Omental fat pad (tissue), 4 donors: ENCODE measurements around the gene CCDC183. TPM values are rescaled to one million over a fixed set of nuclear protein-coding genes. Genes with fewer than 3 reads are reported as not detected.
"Not testable (repeated sequence)": the region's sequence is repeated elsewhere in the genome, so short reads cannot be mapped to it uniquely, and the experiment has no call there.

Source experiments
- ATAC-seq: fragments of 150-250 bp; one replicate; pipeline ENCODE4 v1.9.1; 2016; ENCODE audit warnings: mild to moderate bottlenecking, moderate library complexity; ENCODE audit not compliant: low FRiP score
- DNase-seq: peaks from one replicate; pipeline ENCODE4 v3.0.0-alpha.2; 2019; ENCODE audit warnings: low spot score
- total RNA-seq, 4 donors: library from RNA; depleted of rRNA; stranded (reverse); fragments of >200 nt; gene quantifications; one replicate each; pipeline ENCODE4 v1.1.0, GENCODE V29; 2016
- TF ChIP-seq, protein P1 (sequence below), 3 donors: fragments of 450-650 bp; IDR thresholded peaks; one replicate each; pipeline ENCODE4 v1.5.1; 2016 to 2017; ENCODE audit warnings: antibody characterized with exemption in 3 of 3, mild to moderate bottlenecking in 3 of 3, moderate library complexity in 2 of 3

The CCDC183 gene
- total RNA-seq, 4 donors from 2014 or later: 1.5 to 2.8 (median 1.9) TPM

DNA sequence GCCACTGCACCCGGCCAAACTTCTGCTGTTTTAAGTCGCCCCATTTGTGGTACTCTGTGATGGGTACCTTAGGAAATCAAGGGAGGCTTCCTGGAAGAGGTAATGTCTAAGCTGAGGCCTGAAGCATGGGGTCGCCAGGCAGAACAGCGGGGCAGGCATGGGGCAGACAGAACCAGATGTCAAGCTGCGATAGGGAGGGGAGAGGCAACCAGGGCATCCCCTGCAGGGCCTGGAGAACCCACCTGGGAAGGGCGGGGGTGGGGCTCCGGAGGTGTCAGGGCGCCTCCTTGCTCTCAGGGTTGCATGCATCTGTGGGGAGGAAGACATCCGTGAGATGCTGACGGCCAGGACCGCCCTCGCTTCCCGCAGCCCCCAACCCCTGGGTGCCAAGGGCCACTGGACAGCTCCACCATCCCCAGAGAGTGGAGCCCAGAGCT, 34.6 kb upstream of the CCDC183 start:
- no peak for DNase-seq
- TF ChIP-seq, protein P1, sequence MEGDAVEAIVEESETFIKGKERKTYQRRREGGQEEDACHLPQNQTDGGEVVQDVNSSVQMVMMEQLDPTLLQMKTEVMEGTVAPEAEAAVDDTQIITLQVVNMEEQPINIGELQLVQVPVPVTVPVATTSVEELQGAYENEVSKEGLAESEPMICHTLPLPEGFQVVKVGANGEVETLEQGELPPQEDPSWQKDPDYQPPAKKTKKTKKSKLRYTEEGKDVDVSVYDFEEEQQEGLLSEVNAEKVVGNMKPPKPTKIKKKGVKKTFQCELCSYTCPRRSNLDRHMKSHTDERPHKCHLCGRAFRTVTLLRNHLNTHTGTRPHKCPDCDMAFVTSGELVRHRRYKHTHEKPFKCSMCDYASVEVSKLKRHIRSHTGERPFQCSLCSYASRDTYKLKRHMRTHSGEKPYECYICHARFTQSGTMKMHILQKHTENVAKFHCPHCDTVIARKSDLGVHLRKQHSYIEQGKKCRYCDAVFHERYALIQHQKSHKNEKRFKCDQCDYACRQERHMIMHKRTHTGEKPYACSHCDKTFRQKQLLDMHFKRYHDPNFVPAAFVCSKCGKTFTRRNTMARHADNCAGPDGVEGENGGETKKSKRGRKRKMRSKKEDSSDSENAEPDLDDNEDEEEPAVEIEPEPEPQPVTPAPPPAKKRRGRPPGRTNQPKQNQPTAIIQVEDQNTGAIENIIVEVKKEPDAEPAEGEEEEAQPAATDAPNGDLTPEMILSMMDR (IDR thresholded peaks at IDR 0.05): no peak
- ATAC-seq: no peak

DNA sequence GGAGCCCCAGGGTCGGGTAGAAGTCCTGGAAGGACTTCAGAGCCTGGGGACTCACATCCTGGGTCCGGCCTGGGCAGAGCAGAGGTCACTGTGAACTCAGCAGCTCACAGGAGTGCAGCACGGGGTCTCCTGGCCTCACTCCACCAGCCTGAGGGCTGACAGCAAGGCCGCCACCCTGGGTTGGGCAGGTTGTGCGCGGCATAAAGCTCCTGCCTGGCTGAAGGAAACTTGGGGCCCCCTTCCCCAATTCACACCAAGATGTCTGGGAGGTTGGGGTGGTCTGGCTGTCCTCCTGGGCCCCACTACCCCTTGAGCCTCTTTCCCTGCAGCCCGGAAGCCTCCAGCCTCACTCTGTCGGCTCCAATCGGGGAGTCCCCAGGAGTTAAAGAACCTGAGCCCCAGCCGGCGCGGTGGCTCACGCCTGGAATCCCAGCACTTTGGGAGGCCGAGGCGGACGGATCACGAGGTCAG, 33.9 kb upstream of the CCDC183 start:
- TF ChIP-seq, protein P1 (IDR thresholded peaks at IDR 0.05): no peak
- DNase-seq (no peak), ATAC-seq (no peak)

DNA sequence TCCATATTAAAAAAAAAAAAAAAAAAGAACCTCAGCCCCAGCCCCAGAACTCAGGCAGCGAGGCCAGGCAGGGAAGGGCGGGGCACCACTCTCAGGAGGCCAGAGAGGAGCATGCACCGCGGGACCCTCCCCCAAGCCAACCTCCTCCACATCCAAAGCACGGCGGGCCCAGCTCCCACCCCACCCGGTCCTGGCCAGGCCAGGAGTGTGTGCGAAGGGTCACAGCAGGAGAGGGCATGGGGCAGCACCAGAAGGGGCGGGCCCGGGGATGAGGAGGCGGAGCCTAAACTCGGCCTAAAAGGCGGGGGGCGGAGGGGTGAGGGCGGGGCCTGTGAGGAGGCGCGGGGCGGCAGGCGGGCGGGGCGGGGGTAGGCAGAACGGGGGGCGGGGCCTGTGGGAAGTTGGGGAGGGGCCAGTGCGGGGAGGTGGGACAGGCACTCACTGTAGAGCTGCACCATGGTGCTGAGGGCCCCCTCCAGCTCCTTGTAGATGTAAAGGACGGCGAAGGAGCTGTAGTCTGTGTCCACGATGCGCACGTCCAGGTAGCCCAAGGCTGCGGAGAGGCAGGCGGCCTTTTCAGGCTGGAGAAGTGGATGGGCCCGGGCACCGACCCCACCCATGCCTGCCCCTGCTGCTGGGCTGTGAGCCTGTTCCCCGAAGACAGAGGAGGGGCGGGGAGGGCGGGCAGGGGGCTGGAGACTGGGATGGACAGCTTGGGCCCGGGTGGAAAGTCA, 33.1 kb upstream of the CCDC183 start:
- DNase-seq (no peak), ATAC-seq (no peak)
- TF ChIP-seq, protein P1 (IDR thresholded peaks at IDR 0.05): no peak

DNA sequence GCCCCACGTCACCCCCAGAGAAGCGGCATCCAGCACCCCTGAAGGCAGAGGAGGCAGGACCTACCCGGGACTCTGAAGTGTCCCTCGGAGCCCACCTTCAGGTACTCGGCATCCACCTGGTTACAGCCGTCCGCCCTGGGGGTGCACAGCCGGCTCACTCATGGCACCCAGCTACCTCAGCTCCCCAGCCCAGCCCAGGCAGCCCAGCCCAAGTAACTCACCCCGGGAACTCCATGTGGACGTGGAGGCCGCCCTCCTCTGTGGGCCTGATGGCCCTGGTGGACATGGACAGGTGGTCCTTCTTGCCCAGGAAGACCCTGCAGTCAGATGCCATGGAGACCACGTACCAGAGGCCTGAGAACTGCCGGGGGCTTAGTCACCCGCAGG, 32.5 kb upstream of the CCDC183 start:
- TF ChIP-seq, protein P1 (IDR thresholded peaks at IDR 0.05): no peak
- ATAC-seq: no peak
- no peak for DNase-seq

DNA sequence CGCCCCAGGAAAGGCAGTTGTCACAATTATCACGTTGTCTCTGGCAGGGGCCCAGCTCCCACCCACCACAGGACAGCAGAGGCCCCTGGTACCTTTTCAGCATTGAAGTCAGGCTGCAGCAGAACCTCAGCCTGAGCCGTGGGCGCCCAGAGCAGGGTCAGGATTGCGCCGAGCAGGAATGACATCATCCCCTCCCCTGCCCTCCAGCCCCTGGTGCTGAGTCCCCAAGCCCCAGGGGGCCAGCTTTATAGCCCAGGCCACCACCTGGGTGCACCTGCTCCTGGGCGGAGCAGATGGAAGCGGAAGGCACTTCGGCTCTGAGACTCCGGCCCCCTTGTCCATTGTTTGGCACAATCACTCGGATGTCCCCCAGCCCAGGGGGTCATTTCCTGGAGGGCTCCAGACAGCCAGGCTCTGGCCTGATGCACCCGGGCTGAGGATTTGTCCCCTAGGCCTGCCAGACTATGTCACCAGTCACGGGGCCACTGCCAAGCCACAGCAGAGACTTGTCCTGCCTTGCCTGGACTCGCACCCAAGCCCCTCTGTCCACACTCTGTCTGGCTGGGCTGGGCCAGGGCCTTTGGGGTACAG, 31.7 kb upstream of the CCDC183 start, which contains the start of gene LCN15:
Gene LCN15, minus strand, starts transcription at position 218 of the 591 bp plus-strand sequence. Its CDS starts 30 bp downstream, at position 188.
- DNase-seq: no peak
- no peak for ATAC-seq
- TF ChIP-seq, protein P1 (IDR thresholded peaks at IDR 0.05): no peak

DNA sequence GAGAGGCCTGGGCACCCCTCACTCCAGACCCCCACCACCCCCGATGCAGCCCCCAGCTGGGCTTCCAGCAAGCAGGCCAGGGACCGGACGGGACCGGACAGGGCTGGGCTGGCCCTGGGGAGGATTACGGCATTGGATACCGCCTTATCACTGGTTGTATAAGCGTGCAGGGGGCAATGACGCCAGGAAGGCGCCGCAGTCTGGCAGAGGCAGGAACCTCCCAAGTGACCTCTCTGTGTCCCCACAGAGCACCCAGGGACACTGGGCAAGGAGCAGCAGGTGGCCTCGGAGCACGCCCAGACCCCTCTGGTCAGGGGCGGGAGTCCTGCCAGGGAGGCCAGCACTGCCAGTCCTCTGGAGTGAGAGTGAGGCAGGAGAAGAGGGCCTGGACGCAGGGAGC, 31.1 kb upstream of the CCDC183 start:
- ATAC-seq: no peak

DNA sequence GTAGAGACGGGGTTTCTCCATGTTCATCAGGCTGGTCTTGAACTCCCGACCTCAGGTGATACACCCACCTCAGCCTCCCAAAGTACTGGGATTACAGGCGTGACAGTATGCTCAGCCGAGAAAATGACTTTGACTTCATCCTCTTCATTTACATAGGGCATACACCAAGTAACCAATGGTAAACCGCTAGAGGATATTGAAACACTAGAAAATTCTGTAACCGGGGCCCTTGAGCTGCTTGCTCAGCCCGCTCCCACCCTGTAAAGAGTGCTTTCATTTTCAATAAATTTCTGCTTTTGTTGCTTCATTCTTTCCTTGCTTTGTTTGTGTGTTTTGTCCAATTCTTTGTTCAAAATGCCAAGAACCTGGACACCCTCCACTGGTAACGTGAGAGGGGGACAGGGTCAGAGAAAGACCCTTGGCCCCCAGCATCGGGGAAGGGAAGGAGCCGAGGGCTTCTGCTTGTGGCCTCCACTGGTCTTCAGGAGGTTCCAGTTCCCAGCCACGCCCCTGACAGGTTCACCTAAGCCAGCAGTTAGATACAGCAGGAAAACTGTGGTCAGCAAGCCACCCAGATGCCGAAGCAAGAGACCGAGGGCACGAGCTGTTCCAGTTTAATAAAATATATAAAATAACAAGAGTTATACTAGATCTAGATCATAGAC, 30.3 kb upstream of the CCDC183 start:
- not testable (repeated sequence) for ATAC-seq, DNase-seq

More for the DNA sequence above, 31.1 kb upstream of the CCDC183 start:
- TF ChIP-seq, protein P1 (IDR thresholded peaks at IDR 0.05): no peak
- no peak for DNase-seq

DNA sequence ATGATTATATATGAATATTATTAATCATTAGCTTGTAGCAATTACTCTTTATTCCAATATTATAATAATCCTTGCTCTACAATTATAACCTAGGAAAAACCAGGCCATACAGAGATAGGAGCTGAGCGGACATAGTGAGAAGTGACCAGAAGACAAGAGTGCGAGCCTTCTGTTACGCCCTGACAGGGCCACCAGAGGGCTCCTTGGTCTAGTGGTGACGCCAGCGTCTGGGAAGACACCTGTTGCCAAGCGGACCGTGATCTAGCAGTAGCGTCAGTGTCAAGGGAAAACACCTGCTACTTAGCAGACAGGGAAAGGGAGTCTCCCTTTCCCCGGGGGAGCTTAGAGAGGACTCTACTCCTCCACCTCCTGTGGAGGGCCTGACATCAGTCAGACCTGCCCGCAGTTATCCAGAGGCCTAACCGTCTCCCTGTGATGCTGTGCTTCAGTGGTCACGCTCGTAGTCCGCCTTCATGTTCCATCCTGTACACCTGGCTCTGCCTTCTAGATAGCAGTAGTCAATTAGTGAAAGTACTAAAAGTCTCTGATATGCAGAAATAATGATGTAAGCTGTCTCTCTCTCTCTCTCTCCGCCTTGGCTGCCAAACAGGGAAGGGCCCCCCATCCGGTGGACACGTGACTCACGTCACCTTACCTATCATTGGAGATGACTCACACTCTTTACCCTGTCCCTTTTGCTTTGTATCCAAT, 29.6 kb upstream of the CCDC183 start:
- DNase-seq, ATAC-seq: not testable (repeated sequence)
